GM12878 (cell line): ENCODE results near the gene PTPRJ.

Source experiments
- EZH2 ChIP-seq: IDR thresholded peaks from 2 replicates; pipeline ENCODE4 v1.6.1; 2012; ENCODE audit warnings: low read depth, mild to moderate bottlenecking, control low read depth, inconsistent platforms, low read length, borderline replicate concordance; ENCODE audit not compliant: control insufficient read depth
- HDAC2 ChIP-seq: fragments of 200-600 bp; sonication (generic); IDR thresholded peaks from 2 replicates; pipeline ENCODE4 v1.6.1; 2017
- MAX ChIP-seq: IDR thresholded peaks from 2 replicates; pipeline ENCODE4 v1.6.1; 2012; ENCODE audit warnings: low read depth, low read length, improper control_type of control experiment
- TF ChIP-seq, protein P1 (sequence below), 3 experiments: IDR thresholded peaks in 2 of 3; conservative IDR thresholded peaks in 1 of 3; 2 replicates each; pipeline ENCODE4 v1.5.1; 2011; ENCODE audit warnings: low read depth in 3 of 3, low read length in 3 of 3, mild to moderate bottlenecking in 3 of 3, control low read depth in 2 of 3, moderate library complexity in 2 of 3, inconsistent platforms in 1 of 3, mixed read lengths in 1 of 3; ENCODE audit not compliant: control insufficient read depth in 2 of 3, insufficient read depth in 1 of 3; ENCODE audit errors: extremely low read depth in 1 of 3

GRCh38 chr11:48003926-48004325 lies 23.6 kb downstream of the PTPRJ start:
- TF ChIP-seq, protein P1, sequence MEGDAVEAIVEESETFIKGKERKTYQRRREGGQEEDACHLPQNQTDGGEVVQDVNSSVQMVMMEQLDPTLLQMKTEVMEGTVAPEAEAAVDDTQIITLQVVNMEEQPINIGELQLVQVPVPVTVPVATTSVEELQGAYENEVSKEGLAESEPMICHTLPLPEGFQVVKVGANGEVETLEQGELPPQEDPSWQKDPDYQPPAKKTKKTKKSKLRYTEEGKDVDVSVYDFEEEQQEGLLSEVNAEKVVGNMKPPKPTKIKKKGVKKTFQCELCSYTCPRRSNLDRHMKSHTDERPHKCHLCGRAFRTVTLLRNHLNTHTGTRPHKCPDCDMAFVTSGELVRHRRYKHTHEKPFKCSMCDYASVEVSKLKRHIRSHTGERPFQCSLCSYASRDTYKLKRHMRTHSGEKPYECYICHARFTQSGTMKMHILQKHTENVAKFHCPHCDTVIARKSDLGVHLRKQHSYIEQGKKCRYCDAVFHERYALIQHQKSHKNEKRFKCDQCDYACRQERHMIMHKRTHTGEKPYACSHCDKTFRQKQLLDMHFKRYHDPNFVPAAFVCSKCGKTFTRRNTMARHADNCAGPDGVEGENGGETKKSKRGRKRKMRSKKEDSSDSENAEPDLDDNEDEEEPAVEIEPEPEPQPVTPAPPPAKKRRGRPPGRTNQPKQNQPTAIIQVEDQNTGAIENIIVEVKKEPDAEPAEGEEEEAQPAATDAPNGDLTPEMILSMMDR (IDR thresholded peaks at IDR 0.05 in 2 of 3, conservative IDR thresholded peaks at IDR 0.05 in 1 of 3; ENCODE audit: control insufficient read depth in 2 of 3, extremely low read depth in 1 of 3, insufficient read depth in 1 of 3, low read depth in 3 of 3, low read length in 3 of 3) = no peak
- no peak for TF ChIP-seq MAX
- TF ChIP-seq EZH2 = no peak
- no peak for TF ChIP-seq HDAC2
